Measurements from ENCODE around the gene SH2D3A.

SH2D3A gene

GRCh38 chr19:6736917-6737283 lies 30.3 kb downstream of the SH2D3A start:
- no peak for DNase-seq

DNA sequence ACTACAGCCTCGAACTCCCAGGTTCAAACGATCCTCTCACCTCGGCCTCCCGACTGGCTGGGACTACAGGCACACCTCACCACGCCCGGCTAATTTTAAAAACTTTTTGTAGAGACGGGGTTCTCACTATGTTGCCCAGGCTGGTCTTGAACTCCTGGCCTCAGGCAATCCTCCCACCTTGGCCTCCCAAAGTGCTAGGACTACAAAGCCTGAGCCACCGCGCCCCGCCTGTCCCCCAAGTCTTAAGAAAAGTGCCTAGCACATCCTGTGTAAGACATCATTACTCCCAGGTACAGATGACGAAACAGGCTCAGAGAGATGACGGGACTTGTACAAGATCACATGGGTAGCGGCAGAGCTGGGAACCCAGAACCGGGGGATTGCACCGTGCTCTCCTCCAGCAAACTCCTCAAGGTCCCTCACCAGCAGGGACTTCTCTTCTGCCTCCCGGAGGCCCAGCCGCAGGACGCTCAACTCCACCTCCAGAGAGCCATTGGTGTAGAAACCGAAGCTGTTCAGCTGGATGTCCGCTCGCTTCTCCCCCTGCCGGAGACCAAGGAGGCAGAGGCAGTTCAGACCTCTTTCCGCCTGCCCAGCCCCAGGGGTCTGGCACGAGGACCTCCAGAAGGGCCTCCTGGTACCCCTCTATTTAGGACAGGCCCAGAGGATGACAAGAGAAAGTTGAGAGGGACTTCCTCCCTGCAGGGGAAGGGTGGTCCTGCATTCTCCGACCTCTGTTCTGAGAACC lies 30.9 kb downstream of the SH2D3A start:
- DNase-seq: peak; percentile 53 to 65

GRCh38 chr19:6735181-6735911 lies 31.9 kb downstream of the SH2D3A start:
- no peak for DNase-seq

- DNase-seq: no peak
Observed at GRCh38 chr19:6734096-6734696, 33.0 kb downstream of the SH2D3A start.

- no peak for DNase-seq
Observed at GRCh38 chr19:6733338-6734095, 33.7 kb downstream of the SH2D3A start.

DNA sequence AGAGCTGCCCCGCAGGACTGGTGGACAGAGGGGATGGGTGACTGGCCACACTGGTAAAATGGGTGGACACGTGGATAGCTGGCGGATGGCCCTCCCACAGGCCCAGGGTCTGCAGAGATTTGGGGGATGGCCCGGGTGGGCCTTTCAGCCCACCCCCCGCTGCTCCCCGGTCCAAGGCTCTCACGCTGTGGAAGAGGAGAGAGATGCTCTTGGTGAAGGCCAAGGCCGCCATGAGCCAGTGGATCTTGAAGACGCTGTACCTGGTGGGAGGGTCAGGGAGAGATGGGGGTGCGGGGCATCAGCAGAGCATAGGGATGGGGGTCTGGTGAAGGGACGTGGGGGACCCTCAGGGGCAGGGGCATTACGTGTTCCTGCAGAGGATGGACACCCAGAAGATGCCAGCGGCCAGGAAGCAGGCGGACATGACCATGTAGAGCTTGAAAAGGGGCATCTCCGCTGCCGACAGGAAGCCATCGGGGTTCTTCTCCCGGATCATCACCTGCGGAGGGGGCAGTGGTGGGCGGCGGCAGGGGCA lies 34.4 kb downstream of the SH2D3A start:
- DNase-seq: no peak

DNA sequence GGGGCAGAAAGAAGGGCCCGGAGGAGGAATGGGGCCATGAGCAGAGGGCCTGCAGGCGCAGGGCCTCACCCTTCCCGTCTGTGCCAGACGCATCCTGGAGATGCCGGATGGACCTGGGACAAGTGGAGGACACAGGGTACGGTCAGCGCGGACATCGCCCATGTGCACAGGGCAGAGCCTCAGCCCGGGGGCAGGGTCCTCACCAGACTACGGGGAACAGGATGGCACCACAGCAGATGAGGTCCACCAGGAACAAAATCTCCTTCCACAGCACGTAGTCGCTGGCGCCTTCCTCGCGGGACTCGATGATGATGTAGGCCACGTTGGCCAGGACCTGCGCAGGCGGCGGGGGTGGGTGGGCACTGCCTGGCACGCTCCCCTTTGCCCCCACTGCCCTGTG lies 35.4 kb downstream of the SH2D3A start:
- DNase-seq: no peak

- DNase-seq: no peak
Observed at GRCh38 chr19:6730941-6731670, 36.1 kb downstream of the SH2D3A start.

GRCh38 chr19:6730153-6730804 lies 37.0 kb downstream of the SH2D3A start:
- DNase-seq: peak; percentile 35 to 46

GRCh38 chr19:6729573-6730152 lies 37.6 kb downstream of the SH2D3A start:
- DNase-seq: no peak

- no peak for DNase-seq
Observed at GRCh38 chr19:6728346-6728745, 38.9 kb downstream of the SH2D3A start.

DNA sequence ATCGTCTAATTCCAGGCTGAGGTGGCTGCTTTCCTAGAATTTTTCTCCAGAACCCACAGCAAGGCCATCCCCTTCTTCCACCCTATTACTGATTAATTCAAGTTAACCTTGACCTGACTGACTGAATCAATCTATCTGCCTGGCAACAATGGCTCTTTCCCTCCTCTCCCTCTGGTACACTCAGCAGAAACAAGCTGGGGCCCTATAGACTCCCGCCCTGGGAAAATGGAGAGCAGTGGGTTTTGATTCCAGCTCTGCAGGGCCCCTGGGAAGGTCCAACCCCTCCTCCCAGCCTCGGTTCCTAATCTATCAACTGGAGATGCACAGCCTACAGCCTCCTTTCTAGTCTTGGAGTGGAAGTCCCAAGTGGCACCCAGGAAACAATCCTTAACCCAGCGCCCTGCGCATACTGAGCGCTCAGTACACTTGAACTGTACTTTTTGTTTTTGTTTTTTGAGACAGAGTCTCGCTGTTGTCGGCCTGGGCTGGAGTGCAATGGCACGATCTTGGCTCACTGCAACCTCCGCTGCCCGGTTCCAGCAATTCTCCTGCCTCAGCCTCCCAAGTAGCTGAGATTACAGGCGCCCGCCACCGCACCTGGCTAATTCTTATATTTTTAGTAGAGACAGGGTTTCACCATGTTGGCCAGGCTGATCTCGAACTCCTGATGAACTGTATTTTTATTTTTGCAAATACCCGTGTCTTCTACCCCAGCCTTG lies 41.6 kb downstream of the SH2D3A start:
- DNase-seq: no peak

- DNase-seq: no peak
Observed at GRCh38 chr19:6724631-6725492, 42.4 kb downstream of the SH2D3A start.

DNA sequence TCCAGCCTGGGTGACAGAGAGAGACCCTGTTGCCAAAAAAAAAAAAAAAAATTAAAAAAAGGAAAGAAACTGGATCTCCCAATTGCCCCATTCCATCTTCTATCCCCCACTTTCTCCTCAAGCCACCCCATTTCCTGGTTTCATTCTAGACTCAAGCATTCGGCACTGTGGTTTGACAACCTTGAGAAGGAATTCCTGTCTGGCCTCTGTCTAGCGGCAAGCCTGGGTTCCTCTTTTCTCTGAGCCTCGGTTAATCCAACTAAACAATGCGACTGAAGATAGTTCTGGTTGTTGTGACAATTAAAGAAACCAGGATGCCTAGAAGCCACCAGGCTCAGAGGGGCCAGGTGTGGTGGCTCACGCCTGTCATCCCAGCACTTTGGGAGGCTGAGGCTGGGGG lies 43.5 kb downstream of the SH2D3A start:
- DNase-seq: no peak

GRCh38 chr19:6723108-6723618 lies 44.1 kb downstream of the SH2D3A start:
- DNase-seq: no peak

GRCh38 chr19:6721773-6722172 lies 45.5 kb downstream of the SH2D3A start:
- DNase-seq: no peak

DNA sequence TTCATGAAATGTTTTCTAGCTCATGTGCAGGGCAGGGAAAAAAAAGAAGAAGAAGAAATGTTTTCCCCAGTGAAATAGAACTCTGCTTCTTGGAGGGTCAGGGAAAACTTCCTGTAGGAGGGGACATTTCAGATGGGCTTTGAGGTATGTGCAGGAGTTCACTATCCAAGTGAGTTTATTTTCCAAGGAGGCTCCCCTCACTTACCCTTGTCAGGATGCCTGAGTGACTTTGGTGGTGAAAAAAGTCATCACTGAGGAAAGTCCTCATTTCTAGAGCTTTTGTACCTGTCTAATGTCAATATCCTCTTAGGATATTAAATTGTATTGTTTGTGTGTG lies 46.1 kb downstream of the SH2D3A start:
- no peak for DNase-seq

DNA sequence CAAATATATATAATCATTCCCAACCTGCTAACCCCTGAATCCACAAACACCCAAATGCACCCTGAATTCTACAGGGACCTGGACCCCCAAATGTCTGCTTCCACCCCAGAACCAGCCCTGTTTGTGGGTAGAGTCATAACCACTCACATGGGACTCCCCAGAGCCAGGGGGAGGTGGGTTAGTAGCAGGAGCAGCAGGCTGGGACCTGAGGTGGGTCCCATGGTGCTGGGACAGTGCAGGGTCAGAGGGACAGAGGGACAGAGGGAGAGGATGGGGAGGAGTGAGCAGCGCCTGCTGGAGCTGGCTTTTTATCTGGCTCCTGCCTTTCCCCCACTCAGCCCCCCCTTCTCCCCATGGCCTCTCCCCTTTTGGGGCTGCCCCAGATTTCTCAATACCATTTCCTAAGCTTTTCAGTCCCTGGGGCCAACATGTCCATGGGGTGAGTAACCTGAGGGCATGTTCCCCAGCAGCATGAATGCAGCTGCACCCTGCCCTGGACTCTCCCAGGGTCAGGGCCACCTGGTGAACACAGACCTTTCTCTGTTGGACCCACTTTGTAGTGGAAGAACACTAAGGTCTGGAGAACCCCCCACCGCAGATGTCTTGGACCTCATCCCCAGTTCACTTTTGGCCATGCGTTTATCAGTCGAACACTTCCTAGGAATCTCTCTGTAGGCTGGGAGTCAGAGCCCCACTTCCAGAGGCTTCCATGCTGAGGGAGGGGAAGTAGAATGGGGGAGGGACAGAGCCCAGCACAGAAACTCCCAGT lies 46.7 kb downstream of the SH2D3A start, which contains the start of gene C3:
C3 (minus strand) TSS at position 282 of the 769 bp plus-strand sequence; CDS start at position 221, 61 bp downstream.
- no peak for DNase-seq

GRCh38 chr19:6719992-6720368 lies 47.3 kb downstream of the SH2D3A start:
- no peak for DNase-seq

Data from stimulated activated CD4-positive, alpha-beta T cell treated with anti-CD3 and anti-CD28 coated beads, Interleukin-4, amount 100 ng/mL, for 4 hours (primary cell).